GM21526 (cell line): Measurements from ENCODE around the gene MRGPRF.
"Not testable (repeated sequence)": the region's sequence is repeated elsewhere in the genome, so short reads cannot be mapped to it uniquely, and the experiment has no call there.

ENCODE experiments used
- ATAC-seq: cut with Tn5 transposase; IDR thresholded peaks from one replicate; pipeline ENCODE4 v1.9.1; 2021; ENCODE audit warnings: moderate library complexity; ENCODE audit not compliant: unreplicated experiment, low FRiP score

MRGPRF gene

GRCh38 chr11:68992743-68993255 lies 20.2 kb downstream of the MRGPRF start:
- ATAC-seq, result no peak

- no peak for ATAC-seq
These were observed 21.9 kb downstream of the MRGPRF start for GRCh38 chr11:68990995-68991780.

GRCh38 chr11:68989936-68990606 lies 23.0 kb downstream of the MRGPRF start:
- no peak for ATAC-seq

- ATAC-seq, result no peak
These were observed 24.6 kb downstream of the MRGPRF start for GRCh38 chr11:68988491-68988890.

- ATAC-seq, result no peak
These were observed 25.8 kb downstream of the MRGPRF start for GRCh38 chr11:68987211-68987610.

- no peak for ATAC-seq
These were observed 29.2 kb downstream of the MRGPRF start for GRCh38 chr11:68983801-68984200.

GRCh38 chr11:68982134-68982533 lies 30.9 kb downstream of the MRGPRF start:
- no peak for ATAC-seq

GRCh38 chr11:68980776-68981065 lies 32.3 kb downstream of the MRGPRF start, which contains the start of gene MRGPRD:
MRGPRD (minus strand) TSS chr11:68980986; CDS start chr11:68980986, 0 bp downstream.
- ATAC-seq, result no peak

GRCh38 chr11:68979931-68980775 lies 32.9 kb downstream of the MRGPRF start:
- ATAC-seq, result no peak

GRCh38 chr11:68978931-68979594 lies 34.0 kb downstream of the MRGPRF start:
- ATAC-seq, result no peak

- ATAC-seq, result no peak
These were observed 34.5 kb downstream of the MRGPRF start for GRCh38 chr11:68978626-68978930.

GRCh38 chr11:68977781-68978625 lies 35.0 kb downstream of the MRGPRF start:
- no peak for ATAC-seq

GRCh38 chr11:68976563-68976962 lies 36.5 kb downstream of the MRGPRF start:
- no peak for ATAC-seq

GRCh38 chr11:68976095-68976494 lies 37.0 kb downstream of the MRGPRF start:
- ATAC-seq, result no peak

GRCh38 chr11:68974421-68975194 lies 38.4 kb downstream of the MRGPRF start:
- ATAC-seq, result no peak

- ATAC-seq, result not testable (repeated sequence)
These were observed 39.3 kb downstream of the MRGPRF start for GRCh38 chr11:68973706-68974105.

GRCh38 chr11:68973219-68973618 lies 39.8 kb downstream of the MRGPRF start:
- no peak for ATAC-seq

GRCh38 chr11:68970921-68971636 lies 42.0 kb downstream of the MRGPRF start:
- ATAC-seq, result no peak
